HG02852 (cell line): ENCODE results near the gene MEIS3.
"Not testable (repeated sequence)": the region's sequence is repeated elsewhere in the genome, so short reads cannot be mapped to it uniquely, and the experiment has no call there.

Experiments
- ATAC-seq: cut with Tn5 transposase; IDR thresholded peaks from one replicate; pipeline ENCODE4 v1.9.1; 2021; ENCODE audit warnings: mild to moderate bottlenecking, moderate library complexity; ENCODE audit not compliant: unreplicated experiment

MEIS3 gene

DNA sequence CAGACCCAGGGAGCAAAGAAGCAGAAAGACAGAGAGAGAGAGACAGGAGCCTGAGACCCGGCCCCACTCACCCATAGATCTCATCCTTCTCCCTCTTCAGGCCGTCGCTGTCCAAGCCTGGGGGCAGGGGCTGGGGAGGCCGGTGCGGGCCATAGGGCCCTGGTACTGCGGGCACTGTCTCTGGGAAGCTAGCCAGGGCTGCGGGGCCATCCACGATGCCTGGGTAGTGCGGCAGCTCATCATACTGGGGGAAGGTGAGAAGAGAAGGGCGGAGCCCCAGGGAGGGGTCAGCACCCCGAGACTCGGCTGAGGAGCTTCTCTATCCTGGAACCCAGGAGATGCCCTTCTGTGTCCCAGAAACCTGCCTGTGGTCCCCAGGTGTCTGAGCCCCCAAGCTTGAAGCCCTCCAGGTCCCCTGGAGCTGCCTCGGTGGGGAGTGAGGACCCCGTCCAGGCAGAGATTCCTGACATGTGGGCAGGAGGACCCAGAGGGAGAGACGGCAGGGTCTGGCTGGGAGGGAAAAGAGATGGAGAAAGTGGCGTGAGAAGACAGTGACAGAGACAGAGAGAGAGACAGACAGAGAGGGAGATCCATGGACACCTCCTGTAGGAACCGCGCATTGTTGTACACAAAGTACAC is 2.1 kb downstream of the MEIS3 start:
- ATAC-seq: no peak

DNA sequence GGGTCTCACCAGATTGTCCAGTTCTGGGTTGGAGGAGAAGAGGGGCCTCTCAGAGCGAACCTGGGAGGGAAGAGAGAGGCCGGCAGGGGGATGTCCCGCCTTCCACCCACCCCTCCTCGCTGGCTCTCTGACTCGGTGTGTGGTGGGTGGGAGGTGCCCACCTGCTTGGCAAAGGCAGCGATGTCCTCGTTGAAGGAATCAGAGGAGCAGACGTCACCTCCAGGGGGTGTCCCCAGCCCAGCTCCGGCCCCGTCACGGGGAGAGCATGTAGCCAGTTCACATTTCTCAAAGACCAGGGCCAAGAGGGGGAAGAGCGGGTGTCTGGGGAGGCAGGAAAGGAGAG is 2.7 kb downstream of the MEIS3 start:
- no peak for ATAC-seq

- ATAC-seq: no peak
These were observed 3.2 kb downstream of the MEIS3 start for GRCh38 chr19:47415953-47416642.

GRCh38 chr19:47414469-47414868 is 4.9 kb downstream of the MEIS3 start:
- no peak for ATAC-seq

DNA sequence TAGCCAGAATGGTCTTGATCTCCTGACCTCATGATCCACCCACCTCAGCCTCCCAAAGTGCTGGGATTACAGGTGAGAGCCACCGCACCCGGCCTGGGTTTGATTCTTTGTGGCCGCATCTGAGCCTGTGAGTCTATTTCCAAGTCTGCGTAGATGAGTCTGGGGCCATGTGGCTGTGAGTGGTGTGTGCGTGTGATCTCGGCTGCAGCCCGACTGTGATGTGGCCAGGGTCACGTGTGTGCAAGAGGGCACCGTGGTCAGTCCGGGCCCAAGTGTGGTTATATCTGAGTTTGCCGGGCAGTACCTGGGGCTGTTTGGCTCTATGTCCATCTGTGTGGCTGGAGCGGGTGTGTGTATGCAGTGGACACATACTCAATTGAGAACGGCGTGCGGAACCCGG is 5.4 kb downstream of the MEIS3 start:
- no peak for ATAC-seq

GRCh38 chr19:47411696-47412095 is 7.6 kb downstream of the MEIS3 start:
- not testable (repeated sequence) for ATAC-seq

GRCh38 chr19:47411101-47411500 is 8.2 kb downstream of the MEIS3 start:
- ATAC-seq: no peak

GRCh38 chr19:47408156-47408938 is 11.0 kb downstream of the MEIS3 start:
- ATAC-seq: no peak

- no peak for ATAC-seq
These were observed 11.9 kb downstream of the MEIS3 start for GRCh38 chr19:47407417-47407774.

- ATAC-seq: no peak
These were observed 12.5 kb downstream of the MEIS3 start for GRCh38 chr19:47406711-47407416.

- ATAC-seq: no peak
These were observed 13.4 kb downstream of the MEIS3 start for GRCh38 chr19:47405854-47406417.

DNA sequence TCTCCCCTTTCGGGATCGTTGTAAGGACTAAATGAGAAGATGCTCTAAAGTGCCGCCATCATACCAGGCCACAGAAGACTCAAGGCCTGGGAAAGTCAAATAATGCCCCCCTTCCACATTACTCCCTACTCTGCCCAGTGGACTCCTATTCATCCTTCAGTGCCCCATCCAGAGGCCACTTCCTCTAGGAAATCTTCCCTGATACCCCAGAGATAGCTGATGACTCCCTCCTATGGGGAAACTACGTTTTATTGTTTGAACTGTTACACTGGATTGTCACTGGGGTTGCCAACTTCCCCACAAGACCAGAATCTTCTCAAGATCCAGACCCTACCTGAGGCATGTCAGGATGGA is 14.2 kb downstream of the MEIS3 start:
- ATAC-seq: no peak

DNA sequence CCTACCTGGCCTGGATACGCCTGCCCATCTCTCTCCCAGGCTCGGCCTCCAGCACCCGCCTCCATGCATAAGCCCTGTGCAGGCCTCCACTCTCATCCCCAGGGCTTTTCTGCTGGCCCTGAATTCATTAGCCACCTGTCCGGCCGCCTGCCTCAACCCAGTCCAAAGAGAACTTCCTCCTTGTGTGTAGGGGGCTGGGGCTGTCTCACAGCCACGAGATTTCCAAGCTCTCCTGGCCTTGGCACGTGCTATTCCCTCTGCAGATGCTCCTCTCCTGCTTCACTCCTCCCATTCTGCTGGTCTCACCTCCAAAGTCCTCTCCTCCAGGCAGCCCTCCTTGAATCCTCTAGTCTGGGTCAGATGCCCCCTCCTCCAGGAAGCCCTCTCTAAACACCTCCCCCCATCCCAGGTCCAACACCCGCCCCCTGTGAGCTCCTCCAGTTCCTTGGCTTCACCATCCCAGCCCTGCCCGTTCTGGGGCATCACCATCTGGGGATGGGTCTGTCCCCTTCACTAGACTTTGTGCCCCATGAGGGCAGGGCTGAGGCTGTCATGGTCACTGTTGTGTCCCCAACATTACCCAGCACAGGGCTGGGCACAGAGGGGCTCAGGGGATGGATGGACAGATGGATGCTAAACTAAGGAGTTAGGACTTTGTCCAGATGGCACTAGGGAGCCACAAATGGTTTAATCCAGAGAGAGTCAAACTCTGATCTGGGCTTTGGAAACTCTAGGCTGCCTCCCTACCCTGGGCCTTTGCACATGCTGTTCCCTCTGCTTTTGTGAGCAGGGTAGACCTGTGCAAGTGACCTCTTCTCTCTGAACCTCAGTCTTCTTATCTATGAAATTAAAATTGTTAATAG is 14.8 kb downstream of the MEIS3 start:
- ATAC-seq: no peak

- no peak for ATAC-seq
These were observed 16.8 kb downstream of the MEIS3 start for GRCh38 chr19:47402504-47402903.

GRCh38 chr19:47398707-47399597 is 20.4 kb downstream of the MEIS3 start:
- ATAC-seq: no peak

DNA sequence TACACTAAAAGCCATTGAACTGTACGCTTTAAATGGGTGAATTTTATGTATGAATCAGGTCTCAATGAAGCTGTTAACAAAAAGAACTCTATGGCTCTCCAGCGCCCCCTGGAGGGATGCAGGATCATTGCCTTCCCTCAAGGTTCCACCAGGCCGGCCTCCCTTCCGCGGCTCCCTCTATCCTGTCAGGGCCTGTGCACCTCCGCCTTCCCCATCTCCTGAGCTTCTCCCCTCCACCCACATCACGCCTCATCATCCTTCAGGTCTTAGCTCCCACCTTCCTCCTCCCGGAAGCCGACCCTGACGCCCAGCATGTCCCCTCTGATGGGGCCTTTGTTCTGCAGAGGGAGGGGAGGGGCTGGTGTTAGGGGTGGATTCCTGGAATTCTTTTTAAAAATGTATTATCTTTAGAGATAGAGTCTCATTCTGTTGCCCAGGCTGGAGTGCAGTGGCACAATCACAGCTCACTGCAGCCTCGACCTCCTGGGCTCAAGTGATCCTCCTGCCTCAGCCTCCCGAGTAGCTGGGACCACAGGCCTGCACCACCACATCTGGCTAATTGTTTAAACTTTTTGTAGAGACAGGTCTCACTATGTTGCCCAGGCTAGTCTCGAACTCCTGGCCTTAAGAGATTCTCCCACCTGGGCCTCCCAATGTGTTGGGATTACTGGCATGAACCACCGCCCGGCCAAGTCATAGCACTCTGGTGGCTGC is 27.7 kb downstream of the MEIS3 start:
- ATAC-seq: no peak

- no peak for ATAC-seq
These were observed 28.5 kb downstream of the MEIS3 start for GRCh38 chr19:47390533-47391488.

GRCh38 chr19:47389150-47389556 is 30.2 kb downstream of the MEIS3 start:
- ATAC-seq: no peak
